ENCODE measurements around the gene PPFIBP2.

The PPFIBP2 gene

DNA sequence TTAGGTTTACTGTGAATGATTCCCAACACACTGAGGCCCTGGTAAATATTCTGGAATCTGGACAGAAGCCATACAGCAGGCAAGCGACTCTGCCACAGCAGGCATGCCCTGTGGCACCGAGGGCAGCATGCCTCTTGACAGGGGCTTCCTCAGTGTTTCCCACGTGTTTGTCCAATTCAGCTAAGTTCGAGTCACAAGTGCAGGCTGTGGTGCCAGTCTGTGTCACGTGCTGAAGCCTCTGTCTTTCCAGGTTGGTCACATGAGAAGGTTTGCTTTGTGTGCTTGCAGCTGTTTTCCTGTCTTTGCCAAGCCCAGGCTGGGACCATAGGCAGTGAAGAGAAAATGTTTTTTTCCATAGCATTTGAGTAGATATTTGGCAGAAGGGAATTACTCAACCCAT is 2.4 kb upstream of the PPFIBP2 start:
- Histone ChIP-seq H3K23ac (ENCODE audit: low read depth, low read length, poor library complexity) (no peak overlapping the region), H3K9ac (ENCODE audit: low read depth, low read length, poor library complexity) (no peak overlapping the region), H3K4ac (ENCODE audit: low read length) (peak overlapping the region; percentile 61), H3K27ac (replicated peaks; ENCODE audit: low read length) (no peak overlapping the region), H2AFZ (ENCODE audit: low read length) (no peak overlapping the region), H3K36me3 (replicated peaks in 1 of 2; ENCODE audit: control insufficient read depth in 2 of 2, insufficient read depth in 2 of 2, low read length in 2 of 2) (no peaks in the 10 kb centered on the region), H3K79me1 (ENCODE audit: low read depth, low read length) (no peaks in the 10 kb centered on the region), H2BK120ac (ENCODE audit: low read depth, low read length) (no peak overlapping the region), H3K4me1 (ENCODE audit: control insufficient read depth in 2 of 2, insufficient read depth in 1 of 2, low read depth in 1 of 2, low read length in 2 of 2) (peaks cover 6 to 10% of the 10 kb centered on the region in 2 donors), H3K18ac (ENCODE audit: low read length) (no peak overlapping the region), H2BK5ac (ENCODE audit: low read length) (no peak overlapping the region), H3K4me3 (ENCODE audit: low read length in 2 of 2) (no peak overlapping the region), H3K14ac (ENCODE audit: low read length) (no peak overlapping the region), H2AK5ac (ENCODE audit: low read depth, low read length) (no peak overlapping the region), H3K27me3 (ENCODE audit: control insufficient read depth in 3 of 3, insufficient read depth in 3 of 3, low read depth in 1 of 3, low read length in 3 of 3) (peaks cover 0 to 55% (median 13%) of the 10 kb centered on the region in 3 experiments), H4K91ac (ENCODE audit: low read depth, low read length, poor library complexity) (no peak overlapping the region), H3K4me2 (ENCODE audit: insufficient read depth, low read length, poor library complexity, severe bottlenecking) (no peak overlapping the region), H2BK12ac (ENCODE audit: low read length) (no peak overlapping the region), H4K8ac (ENCODE audit: low read depth, low read length) (no peak overlapping the region), H3K9me3 (replicated peaks in 1 of 2; ENCODE audit: control insufficient read depth in 2 of 2, insufficient read depth in 1 of 2, low read depth in 1 of 2, low read length in 2 of 2) (no peaks in the 10 kb centered on the region), H2BK15ac (ENCODE audit: low read length) (no peak overlapping the region)
- WGBS, 2 donors (ENCODE audit: extremely low coverage in 2 of 2, insufficient read length in 2 of 2, insufficient replicate concordance in 1 of 2) = no CpG with 5 or more reads among the region's 5 CpGs
- no peak for DNase-seq (ENCODE audit: low spot score)

DNA sequence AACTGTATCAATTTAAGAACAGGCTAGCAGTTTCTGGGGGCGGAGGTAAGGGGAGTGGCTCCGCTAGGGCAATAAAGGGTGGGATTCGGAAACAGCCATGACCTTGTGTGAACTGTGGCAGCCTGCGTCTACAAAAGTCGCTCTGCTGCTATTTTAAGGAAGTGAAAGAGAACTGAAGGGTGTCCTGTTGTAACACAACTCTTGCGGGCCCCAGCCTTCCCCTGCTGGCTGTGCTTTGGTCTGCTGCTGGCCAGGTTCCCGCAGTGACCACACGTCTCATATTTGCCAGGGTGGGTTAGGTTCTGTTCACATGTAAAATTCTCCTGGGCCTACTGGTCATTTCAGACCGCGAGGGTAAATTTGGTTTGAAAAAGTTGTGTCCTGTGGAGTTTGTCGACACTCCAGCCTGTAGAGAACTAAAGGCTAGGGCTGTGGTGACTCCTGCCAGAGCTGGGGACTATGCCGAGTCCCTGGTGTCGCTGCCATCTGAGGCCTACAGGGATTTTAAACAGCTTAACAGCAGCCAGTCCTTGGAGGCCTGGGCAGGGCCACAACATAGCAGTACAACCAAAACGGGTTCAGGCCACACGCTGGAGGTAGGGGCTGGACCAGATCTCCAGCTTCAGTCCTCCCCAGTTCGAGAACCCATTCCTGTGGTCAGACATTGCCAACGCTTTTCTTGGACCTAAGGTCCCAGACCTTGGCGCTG is 1.1 kb upstream of the PPFIBP2 start:
- no peaks in the 10 kb centered on the region for H3K36me3 ChIP-seq (replicated peaks in 1 of 2; ENCODE audit: control insufficient read depth in 2 of 2, insufficient read depth in 2 of 2, low read length in 2 of 2)
- H3K27me3 ChIP-seq (ENCODE audit: control insufficient read depth in 3 of 3, insufficient read depth in 3 of 3, low read depth in 1 of 3, low read length in 3 of 3) = peaks cover 0 to 60% (median 13%) of the 10 kb centered on the region in 3 experiments
- no CpG with 5 or more reads among the region's 18 CpGs for WGBS, 2 donors (ENCODE audit: extremely low coverage in 2 of 2, insufficient read length in 2 of 2, insufficient replicate concordance in 1 of 2)
- H3K9me3 ChIP-seq (replicated peaks in 1 of 2; ENCODE audit: control insufficient read depth in 2 of 2, insufficient read depth in 1 of 2, low read depth in 1 of 2, low read length in 2 of 2) = no peaks in the 10 kb centered on the region
- no peak overlapping the region for H2BK12ac ChIP-seq (ENCODE audit: low read length)
- no peak for DNase-seq (ENCODE audit: low spot score)
- peak overlapping the region; percentile 99 for H2AFZ ChIP-seq (ENCODE audit: low read length)
- peak overlapping the region; percentile 78 for H3K27ac ChIP-seq (replicated peaks; ENCODE audit: low read length)
- H3K4me3 ChIP-seq (ENCODE audit: low read length in 2 of 2) = peak overlapping the region; percentile 61 to 88
- H3K14ac ChIP-seq (ENCODE audit: low read length) = no peak overlapping the region
- no peak overlapping the region for H2BK15ac ChIP-seq (ENCODE audit: low read length)
- H3K4ac ChIP-seq (ENCODE audit: low read length) = no peak overlapping the region
- H4K8ac ChIP-seq (ENCODE audit: low read depth, low read length) = no peak overlapping the region
- no peaks in the 10 kb centered on the region for H3K79me1 ChIP-seq (ENCODE audit: low read depth, low read length)
- H2BK5ac ChIP-seq (ENCODE audit: low read length) = no peak overlapping the region
- H3K4me1 ChIP-seq (ENCODE audit: control insufficient read depth in 2 of 2, insufficient read depth in 1 of 2, low read depth in 1 of 2, low read length in 2 of 2) = peaks cover 6 to 10% of the 10 kb centered on the region in 2 donors
- peak overlapping the region; percentile 48 for H3K18ac ChIP-seq (ENCODE audit: low read length)
- peak overlapping the region; percentile 70 for H3K4me2 ChIP-seq (ENCODE audit: insufficient read depth, low read length, poor library complexity, severe bottlenecking)
- no peak overlapping the region for H4K91ac ChIP-seq (ENCODE audit: low read depth, low read length, poor library complexity)
- H3K9ac ChIP-seq (ENCODE audit: low read depth, low read length, poor library complexity) = no peak overlapping the region
- no peak overlapping the region for H2AK5ac ChIP-seq (ENCODE audit: low read depth, low read length)
- no peak overlapping the region for H2BK120ac ChIP-seq (ENCODE audit: low read depth, low read length)
- H3K23ac ChIP-seq (ENCODE audit: low read depth, low read length, poor library complexity) = no peak overlapping the region

DNA sequence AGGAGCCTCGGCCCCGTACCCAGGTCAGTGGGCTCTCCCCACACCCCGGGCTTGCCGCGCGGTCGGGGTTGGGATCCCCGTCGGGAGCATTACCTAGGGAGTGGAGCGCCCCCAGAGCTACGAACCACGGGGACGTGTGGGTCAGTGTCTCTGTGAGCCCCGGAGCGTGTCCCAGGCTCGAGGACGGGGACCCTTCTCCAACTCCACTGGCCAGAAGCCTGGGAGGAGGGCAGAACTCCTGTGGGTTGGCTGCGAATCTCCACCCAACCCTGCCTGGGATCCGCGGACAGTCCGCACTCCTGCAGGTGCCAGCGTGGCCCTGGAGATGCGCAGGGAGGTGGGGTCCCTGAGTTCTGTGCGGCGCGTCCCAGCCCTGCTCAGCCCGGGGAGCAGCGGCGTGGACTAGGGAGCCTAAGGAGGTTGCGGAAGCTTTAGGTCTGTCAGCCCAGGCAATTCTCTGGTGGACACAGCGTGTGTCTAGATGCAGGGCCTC is 346 bp downstream of the PPFIBP2 start:
- Histone ChIP-seq H2BK120ac (ENCODE audit: low read depth, low read length) (no peak overlapping the region), H3K23ac (ENCODE audit: low read depth, low read length, poor library complexity) (peak overlapping the region; percentile 85), H2AFZ (ENCODE audit: low read length) (peak overlapping the region; percentile 99), H3K4me1 (ENCODE audit: control insufficient read depth in 2 of 2, insufficient read depth in 1 of 2, low read depth in 1 of 2, low read length in 2 of 2) (peaks cover 6 to 10% of the 10 kb centered on the region in 2 donors), H3K4me3 (ENCODE audit: low read length in 2 of 2) (peak overlapping the region; percentile 61 to 88), H2BK15ac (ENCODE audit: low read length) (peak overlapping the region; percentile 84), H3K9me3 (replicated peaks in 1 of 2; ENCODE audit: control insufficient read depth in 2 of 2, insufficient read depth in 1 of 2, low read depth in 1 of 2, low read length in 2 of 2) (no peaks in the 10 kb centered on the region), H3K4me2 (ENCODE audit: insufficient read depth, low read length, poor library complexity, severe bottlenecking) (peak overlapping the region; percentile 97), H2BK12ac (ENCODE audit: low read length) (peak overlapping the region; percentile 10), H3K14ac (ENCODE audit: low read length) (peak overlapping the region; percentile 98), H3K18ac (ENCODE audit: low read length) (peak overlapping the region; percentile 96), H4K91ac (ENCODE audit: low read depth, low read length, poor library complexity) (no peak overlapping the region), H3K79me1 (ENCODE audit: low read depth, low read length) (no peaks in the 10 kb centered on the region), H3K36me3 (replicated peaks in 1 of 2; ENCODE audit: control insufficient read depth in 2 of 2, insufficient read depth in 2 of 2, low read length in 2 of 2) (no peaks in the 10 kb centered on the region), H3K9ac (ENCODE audit: low read depth, low read length, poor library complexity) (peak overlapping the region; percentile 91), H2BK5ac (ENCODE audit: low read length) (peak overlapping the region; percentile 85), H3K4ac (ENCODE audit: low read length) (peak overlapping the region; percentile 84), H3K27me3 (ENCODE audit: control insufficient read depth in 3 of 3, insufficient read depth in 3 of 3, low read depth in 1 of 3, low read length in 3 of 3) (peaks cover 0 to 66% (median 13%) of the 10 kb centered on the region in 3 experiments), H2AK5ac (ENCODE audit: low read depth, low read length) (no peak overlapping the region), H4K8ac (ENCODE audit: low read depth, low read length) (peak overlapping the region; percentile 82), H3K27ac (replicated peaks; ENCODE audit: low read length) (no peak overlapping the region)
- no CpG with 5 or more reads among the region's 31 CpGs for WGBS, 2 donors (ENCODE audit: extremely low coverage in 2 of 2, insufficient read length in 2 of 2, insufficient replicate concordance in 1 of 2)
- no peak for DNase-seq (ENCODE audit: low spot score)

DNA sequence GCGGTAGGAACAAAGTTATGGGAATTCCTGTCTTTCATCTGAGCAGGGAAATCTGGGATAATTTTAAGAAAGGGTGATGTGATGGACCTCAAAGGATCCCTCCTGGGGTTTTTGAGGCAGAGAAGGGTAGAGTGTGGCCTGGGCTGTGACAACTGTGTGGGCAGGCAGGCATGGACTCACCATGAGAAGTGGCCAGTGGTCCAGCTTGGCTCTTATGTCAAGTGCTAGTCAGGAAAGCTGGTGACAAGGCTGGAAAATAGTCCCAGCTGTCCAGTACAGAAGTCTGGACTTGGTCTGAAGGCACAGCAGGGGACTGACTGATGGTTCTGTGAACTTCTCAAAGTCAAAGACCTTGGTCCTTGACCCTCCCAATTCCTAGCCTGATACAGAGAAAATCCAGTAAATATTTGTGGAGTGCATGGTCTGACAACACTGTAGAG is 1.7 kb downstream of the PPFIBP2 start:
- Histone ChIP-seq H4K91ac (ENCODE audit: low read depth, low read length, poor library complexity) (no peak overlapping the region), H3K79me1 (ENCODE audit: low read depth, low read length) (no peaks in the 10 kb centered on the region), H2BK5ac (ENCODE audit: low read length) (no peak overlapping the region), H3K9me3 (replicated peaks in 1 of 2; ENCODE audit: control insufficient read depth in 2 of 2, insufficient read depth in 1 of 2, low read depth in 1 of 2, low read length in 2 of 2) (no peaks in the 10 kb centered on the region), H2BK120ac (ENCODE audit: low read depth, low read length) (no peak overlapping the region), H3K27me3 (ENCODE audit: control insufficient read depth in 3 of 3, insufficient read depth in 3 of 3, low read depth in 1 of 3, low read length in 3 of 3) (peaks cover 0 to 62% (median 13%) of the 10 kb centered on the region in 3 experiments), H4K8ac (ENCODE audit: low read depth, low read length) (peak overlapping the region; percentile 29), H2AK5ac (ENCODE audit: low read depth, low read length) (no peak overlapping the region), H3K4me2 (ENCODE audit: insufficient read depth, low read length, poor library complexity, severe bottlenecking) (no peak overlapping the region), H3K4me3 (ENCODE audit: low read length in 2 of 2) (no peak overlapping the region), H3K4ac (ENCODE audit: low read length) (no peak overlapping the region), H2BK12ac (ENCODE audit: low read length) (no peak overlapping the region), H3K27ac (replicated peaks; ENCODE audit: low read length) (no peak overlapping the region), H3K14ac (ENCODE audit: low read length) (peak overlapping the region; percentile 8), H3K18ac (ENCODE audit: low read length) (no peak overlapping the region), H3K9ac (ENCODE audit: low read depth, low read length, poor library complexity) (no peak overlapping the region), H2AFZ (ENCODE audit: low read length) (no peak overlapping the region), H3K4me1 (ENCODE audit: control insufficient read depth in 2 of 2, insufficient read depth in 1 of 2, low read depth in 1 of 2, low read length in 2 of 2) (peaks cover 6 to 10% of the 10 kb centered on the region in 2 donors), H3K36me3 (replicated peaks in 1 of 2; ENCODE audit: control insufficient read depth in 2 of 2, insufficient read depth in 2 of 2, low read length in 2 of 2) (no peaks in the 10 kb centered on the region), H2BK15ac (ENCODE audit: low read length) (no peak overlapping the region), H3K23ac (ENCODE audit: low read depth, low read length, poor library complexity) (no peak overlapping the region)
- WGBS, 2 donors (ENCODE audit: extremely low coverage in 2 of 2, insufficient read length in 2 of 2, insufficient replicate concordance in 1 of 2) = no CpG with 5 or more reads among the region's 1 CpG
- no peak for DNase-seq (ENCODE audit: low spot score)

Data from neuronal stem cell (in vitro differentiated cells).